AG08396 (cell line): ENCODE results near the gene SPPL3.
A peak's percentile ranks its signal among the peaks of the same experiment; 100 is the strongest.
"Not testable (repeated sequence)": the region's sequence is repeated elsewhere in the genome, so short reads cannot be mapped to it uniquely, and the experiment has no call there.

Source experiments
- DNase-seq: peaks from one replicate; pipeline ENCODE4 v3.0.0; 2012; ENCODE audit warnings: low spot score, mixed read lengths

SPPL3 gene

GRCh38 chr12:120817559-120818330 is 86.4 kb downstream of the SPPL3 start:
- DNase-seq: no peak

DNA sequence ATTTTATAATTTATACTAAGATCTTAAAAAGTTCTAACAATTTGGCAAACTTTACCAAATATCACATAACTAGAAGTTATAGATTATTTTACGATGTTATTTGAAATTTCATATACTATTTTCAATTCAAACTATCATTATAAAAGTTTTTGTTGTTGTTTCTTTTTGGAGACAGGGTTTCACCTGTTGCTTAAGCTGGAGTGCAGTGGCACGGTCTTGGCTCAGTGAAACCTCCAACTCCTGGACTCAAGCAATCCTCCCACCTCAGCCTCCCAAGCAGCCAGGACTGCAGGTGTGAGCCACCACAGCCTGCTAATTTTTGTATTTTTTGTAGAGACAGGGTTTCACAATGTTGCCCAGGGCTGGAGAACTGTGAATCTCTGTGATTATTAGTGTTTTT is 87.8 kb downstream of the SPPL3 start:
- no peak for DNase-seq

- DNase-seq: no peak
Observed at GRCh38 chr12:120814903-120815429, 89.2 kb downstream of the SPPL3 start.

- DNase-seq: no peak
Observed at GRCh38 chr12:120814203-120814902, 89.8 kb downstream of the SPPL3 start.

DNA sequence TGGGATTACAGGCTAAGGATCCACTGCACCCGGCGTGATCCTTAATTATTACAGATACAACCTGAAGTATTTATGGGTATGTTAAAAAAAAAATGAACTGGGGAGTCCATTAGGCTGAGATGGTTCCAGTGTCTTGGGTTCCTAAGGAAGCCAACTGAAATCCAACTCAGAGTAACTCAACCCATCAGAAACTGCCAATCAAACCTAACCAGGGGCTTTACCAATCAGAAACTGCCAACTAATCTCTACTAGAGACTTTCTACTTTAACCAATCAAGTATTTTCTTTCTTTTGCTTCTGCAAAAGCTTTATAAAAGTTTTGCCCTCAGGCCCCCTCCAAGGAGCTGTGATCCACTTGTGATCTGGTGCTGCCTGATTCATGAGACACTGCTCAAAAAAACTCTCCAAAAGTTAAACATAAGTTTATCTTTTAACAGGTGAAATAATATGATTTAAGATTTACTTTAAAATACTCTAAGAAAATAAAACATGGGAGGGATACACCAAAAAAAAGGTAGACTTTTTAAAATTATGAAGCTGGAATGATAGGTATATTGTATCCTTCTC is 90.5 kb downstream of the SPPL3 start:
- DNase-seq: no peak

- no peak for DNase-seq
Observed at GRCh38 chr12:120810021-120810420, 94.1 kb downstream of the SPPL3 start.

GRCh38 chr12:120804428-120804827 is 99.7 kb downstream of the SPPL3 start:
- no peak for DNase-seq

DNA sequence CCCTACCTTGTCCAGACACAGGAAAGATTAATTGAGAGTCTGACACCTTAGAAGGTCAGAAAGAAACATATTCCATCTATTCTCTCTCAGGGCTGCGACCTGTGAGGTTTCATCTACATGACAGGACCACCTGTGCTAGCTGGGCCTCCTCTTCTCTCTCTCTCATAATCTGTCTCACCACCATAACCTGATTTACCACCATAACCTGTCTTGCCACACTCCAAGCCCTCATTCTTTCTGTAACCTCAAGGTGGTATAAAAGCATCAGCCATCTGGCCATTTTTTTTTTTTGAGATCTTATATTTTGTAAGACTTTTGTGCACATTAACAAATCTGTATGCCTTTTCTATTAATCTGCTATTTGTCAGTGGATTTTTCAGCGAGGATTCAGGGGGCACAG is 103.0 kb downstream of the SPPL3 start:
- no peak for DNase-seq

GRCh38 chr12:120800665-120801064 is 103.5 kb downstream of the SPPL3 start:
- DNase-seq: no peak

GRCh38 chr12:120799243-120800045 is 104.7 kb downstream of the SPPL3 start:
- no peak for DNase-seq

DNA sequence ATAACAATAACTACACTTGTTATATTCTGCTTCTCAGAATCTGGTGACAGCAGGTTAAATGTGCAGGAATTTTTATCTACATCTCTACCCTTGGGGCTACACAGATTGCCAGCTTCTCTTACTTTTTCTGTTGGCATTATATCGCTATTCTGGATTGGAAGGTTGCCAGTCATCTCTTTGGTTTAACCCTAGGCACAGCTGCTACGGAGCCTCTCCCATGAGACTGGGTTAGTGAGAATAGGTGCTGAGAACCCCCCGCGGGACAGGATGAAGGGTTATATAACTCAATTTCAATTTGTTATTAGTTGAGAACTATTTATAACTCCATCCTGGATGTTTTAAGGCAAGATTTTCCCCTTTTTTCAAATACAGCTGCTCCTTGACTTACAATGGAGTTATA is 105.5 kb downstream of the SPPL3 start:
- no peak for DNase-seq

- DNase-seq: no peak
Observed at GRCh38 chr12:120797677-120798642, 106.2 kb downstream of the SPPL3 start.

- no peak for DNase-seq
Observed at GRCh38 chr12:120795441-120796178, 108.5 kb downstream of the SPPL3 start.

- DNase-seq: no peak
Observed at GRCh38 chr12:120793357-120793756, 110.8 kb downstream of the SPPL3 start.

DNA sequence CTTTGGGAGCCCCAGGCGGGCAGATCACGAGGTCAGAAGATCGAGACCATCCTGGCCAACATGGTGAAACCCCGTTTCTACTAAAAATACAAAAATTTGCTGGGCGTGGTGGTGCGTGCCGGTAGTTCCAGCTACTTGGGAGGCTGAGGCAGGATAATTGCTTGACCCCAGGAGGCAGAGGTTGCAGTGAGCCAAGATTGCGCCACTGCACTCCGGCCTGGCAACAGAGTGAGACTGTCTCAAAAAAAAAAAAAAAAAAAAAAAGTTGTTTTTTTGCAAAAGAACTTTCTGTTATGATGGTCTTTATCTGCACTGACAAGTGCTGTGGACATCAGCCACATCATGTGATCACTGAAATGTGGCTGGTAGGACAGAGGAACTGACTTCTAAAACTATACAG is 111.7 kb downstream of the SPPL3 start:
- not testable (repeated sequence) for DNase-seq

- DNase-seq: no peak
Observed at GRCh38 chr12:120791669-120792176, 112.4 kb downstream of the SPPL3 start.

- DNase-seq: no peak
Observed at GRCh38 chr12:120790114-120790513, 114.0 kb downstream of the SPPL3 start.

- DNase-seq: no peak
Observed at GRCh38 chr12:120787889-120788288, 116.3 kb downstream of the SPPL3 start.

DNA sequence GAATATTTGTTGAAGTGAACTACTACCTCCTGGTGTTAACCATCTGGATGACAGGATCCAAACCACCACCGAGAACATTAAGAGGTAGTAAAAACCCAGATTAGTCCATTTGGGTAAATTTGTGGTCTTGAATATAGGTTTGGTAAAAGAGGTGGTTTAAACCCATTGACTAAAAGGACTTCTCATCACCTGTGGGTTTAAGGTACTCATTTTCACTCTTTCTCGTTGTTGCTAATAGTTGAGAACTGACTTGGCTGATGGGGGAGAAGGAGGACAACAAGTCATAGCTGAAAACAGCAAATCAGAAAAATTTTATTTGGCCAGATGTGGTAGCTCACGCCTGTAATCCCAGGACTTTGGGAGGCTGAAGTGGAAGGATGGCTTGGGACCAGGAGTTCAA is 119.4 kb downstream of the SPPL3 start:
- no peak for DNase-seq

- peak; percentile 29 for DNase-seq
Observed at GRCh38 chr12:120783197-120783596, 121.0 kb downstream of the SPPL3 start.
